HG03060 (cell line): ENCODE results near the gene GBA3.

Source experiments
- ATAC-seq: cut with Tn5 transposase; IDR thresholded peaks from one replicate; pipeline ENCODE4 v1.9.1; 2021; ENCODE audit warnings: low read depth, moderate number of reproducible peaks; ENCODE audit not compliant: unreplicated experiment

GBA3 gene

GRCh38 chr4:22766068-22766467 lies 73.3 kb downstream of the GBA3 start:
- ATAC-seq, result no peak

GRCh38 chr4:22778547-22779163 lies 85.9 kb downstream of the GBA3 start:
- ATAC-seq, result no peak

- no peak for ATAC-seq
Observed at GRCh38 chr4:22780317-22780716, 87.6 kb downstream of the GBA3 start.

GRCh38 chr4:22780797-22781196 lies 88.1 kb downstream of the GBA3 start:
- no peak for ATAC-seq

- ATAC-seq, result no peak
Observed at GRCh38 chr4:22787753-22788375, 95.1 kb downstream of the GBA3 start.

GRCh38 chr4:22790631-22791030 lies 97.9 kb downstream of the GBA3 start:
- no peak for ATAC-seq

GRCh38 chr4:22794732-22795131 lies 102.0 kb downstream of the GBA3 start:
- ATAC-seq, result no peak

- no peak for ATAC-seq
Observed at GRCh38 chr4:22801391-22801790, 108.7 kb downstream of the GBA3 start.

- no peak for ATAC-seq
Observed at GRCh38 chr4:22802876-22803275, 110.1 kb downstream of the GBA3 start.

- no peak for ATAC-seq
Observed at GRCh38 chr4:22803512-22803911, 110.8 kb downstream of the GBA3 start.

- no peak for ATAC-seq
Observed at GRCh38 chr4:22814906-22815305, 122.2 kb downstream of the GBA3 start.

GRCh38 chr4:22824091-22824490 lies 131.4 kb downstream of the GBA3 start:
- no peak for ATAC-seq

- no peak for ATAC-seq
Observed at GRCh38 chr4:22842360-22843018, 149.8 kb downstream of the GBA3 start.

- no peak for ATAC-seq
Observed at GRCh38 chr4:22848332-22848731, 155.6 kb downstream of the GBA3 start.

- no peak for ATAC-seq
Observed at GRCh38 chr4:22850055-22850454, 157.3 kb downstream of the GBA3 start.

- ATAC-seq, result no peak
Observed at GRCh38 chr4:22850630-22851029, 157.9 kb downstream of the GBA3 start.

GRCh38 chr4:22857411-22857810 lies 164.7 kb downstream of the GBA3 start:
- no peak for ATAC-seq

- no peak for ATAC-seq
Observed at GRCh38 chr4:22859318-22859717, 166.6 kb downstream of the GBA3 start.
